HepG2 (cell line): Measurements from ENCODE around the gene HPD. TPM values are rescaled to one million over a fixed set of nuclear protein-coding genes. Genes with fewer than 3 reads are reported as not detected.

ENCODE experiments used
- ATAC-seq: fragments of 200-7000 bp; cut with Tn5 transposase; 3 replicates; pipeline ENCODE4 v1.9.1; 2020; ENCODE audit warnings: mild to moderate bottlenecking, moderate library complexity
- BruUV-seq: library from RNA; stranded (reverse); fragments of 400-500 nt; replicated peaks from 2 replicates; lab custom pipeline; 2021; lab: Mats Ljungman, UMichigan
- CTCF ChIA-PET: fragments of 300-600 bp; formaldehyde crosslinking; extraction: SDS; loops from one replicate; lab custom pipeline; 2021; ENCODE audit warnings: low total read pairs, inconsistent platforms, low intra/inter-chr PET ratio; lab: Yijun Ruan, JAX
- POLR2A ChIA-PET: fragments of 350-600 bp; sonication (Branson Sonifier 250); formaldehyde crosslinking; loops from one replicate; lab custom pipeline; 2020; ENCODE audit warnings: antibody characterized with exemption, inconsistent platforms; lab: Yijun Ruan, JAX
- DNase-seq: peaks from one replicate; pipeline ENCODE4 v3.0.0-alpha.2; 2015; ENCODE audit warnings: low spot score
- FAIRE-seq: peaks from 3 replicates; lab custom pipeline; 2011; peaks lifted over from hg19 to GRCh38; lab: Jason Lieb, UNC
- H2AFZ ChIP-seq: one replicate; pipeline ENCODE4 v1.6.1; 2011; ENCODE audit warnings: low read length, inconsistent platforms
- H3K27ac ChIP-seq: fragments of 300-600 bp; 3 replicates; pipeline ENCODE4 v1.8.0; 2011; ENCODE audit warnings: mixed run types, mild to moderate bottlenecking, mixed read lengths, low read length, inconsistent platforms; ENCODE audit not compliant: insufficient read depth; ENCODE audit errors: extremely low read length
- H3K27me3 ChIP-seq, 2 experiments: fragments of 200-600 bp in 1 of 2; 2 replicates in 1 of 2; 3 replicates in 1 of 2; pipeline versions ENCODE4 v1.6.0 to v1.8.0; 2011; ENCODE audit warnings: low read length in 2 of 2, mild to moderate bottlenecking in 2 of 2, moderate library complexity in 2 of 2, inconsistent platforms in 1 of 2; ENCODE audit not compliant: insufficient read depth in 2 of 2, control insufficient read depth in 1 of 2
- H3K36me3 ChIP-seq, 2 experiments: fragments of 200-600 bp in 1 of 2; replicated peaks in 1 of 2; 2 replicates in 1 of 2; 3 replicates in 1 of 2; pipeline versions ENCODE4 v1.5.1 to v1.8.0; 2011; ENCODE audit warnings: low read length in 2 of 2, inconsistent platforms in 1 of 2; ENCODE audit not compliant: insufficient read depth in 2 of 2, control insufficient read depth in 1 of 2
- H3K4me1 ChIP-seq: 2 replicates; pipeline ENCODE4 v1.5.1; 2012; ENCODE audit warnings: low read length, inconsistent platforms; ENCODE audit not compliant: insufficient read depth
- H3K4me2 ChIP-seq: 2 replicates; pipeline ENCODE4 v1.6.0; 2011; ENCODE audit warnings: low read depth, low read length, inconsistent platforms
- H3K4me3 ChIP-seq, 3 experiments: fragments of 200-600 bp in 1 of 3; sonication (generic), shearing (Covaris generic) in 1 of 3; replicated peaks in 1 of 3; 2 replicates each; pipeline ENCODE4 v1.5.1; 2011 to 2016; ENCODE audit warnings: low read length in 3 of 3, inconsistent platforms in 2 of 3, low read depth in 2 of 3, mild to moderate bottlenecking in 2 of 3, control low read depth in 1 of 3, mixed read lengths in 1 of 3; ENCODE audit not compliant: insufficient read depth in 1 of 3
- H3K79me2 ChIP-seq: one replicate; pipeline ENCODE4 v1.6.1; 2011; ENCODE audit warnings: low read length, inconsistent platforms; ENCODE audit not compliant: insufficient read depth
- H3K9ac ChIP-seq: 2 replicates; pipeline ENCODE4 v1.6.0; 2011; ENCODE audit warnings: mild to moderate bottlenecking, low read depth, low read length, inconsistent platforms; ENCODE audit not compliant: insufficient read depth
- H3K9me3 ChIP-seq: 2 replicates; pipeline ENCODE4 v1.5.1; 2012; ENCODE audit warnings: mild to moderate bottlenecking, low read length
- H4K20me1 ChIP-seq: 2 replicates; pipeline ENCODE4 v1.6.0; 2011; ENCODE audit warnings: inconsistent platforms, mild to moderate bottlenecking, low read length, moderate library complexity; ENCODE audit not compliant: insufficient read depth
- CEBPG ChIP-seq: IDR thresholded peaks from 2 replicates; pipeline ENCODE4 v1.6.1; 2016
- CREBL2 ChIP-seq: sonication (generic); formaldehyde crosslinking; IDR thresholded peaks from 2 replicates; pipeline ENCODE4 v1.8.1; 2023; ENCODE audit warnings: missing genetic modification reagents, mild to moderate bottlenecking, borderline replicate concordance
- FOXM1 ChIP-seq: sonication (generic); formaldehyde crosslinking; IDR thresholded peaks from 2 replicates; pipeline ENCODE4 v1.5.0; 2020; ENCODE audit warnings: missing genetic modification reagents
- GATAD1 ChIP-seq: IDR thresholded peaks from 2 replicates; pipeline ENCODE4 v1.6.1; 2016; ENCODE audit warnings: missing genetic modification reagents, missing compliant biosample characterization
- HNRNPK ChIP-seq: fragments of 200-400 bp; formaldehyde crosslinking; IDR thresholded peaks from 2 replicates; pipeline ENCODE4 v1.6.1; 2018; ENCODE audit warnings: low read length, low read depth, moderate library complexity, mild to moderate bottlenecking; ENCODE audit not compliant: poor library complexity, severe bottlenecking
- ISL2 ChIP-seq: sonication (generic); formaldehyde crosslinking; IDR thresholded peaks from 2 replicates; pipeline ENCODE4 v1.5.0; 2020; ENCODE audit warnings: missing genetic modification reagents
- KAT8 ChIP-seq: IDR thresholded peaks from 2 replicates; pipeline ENCODE4 v1.6.1; 2016; ENCODE audit warnings: missing genetic modification reagents, missing compliant biosample characterization
- MED1 ChIP-seq: sonication (generic); formaldehyde crosslinking; IDR thresholded peaks from 2 replicates; pipeline ENCODE4 v1.4.0; 2020; ENCODE audit warnings: missing genetic modification reagents
- MXD4 ChIP-seq: IDR thresholded peaks from 2 replicates; pipeline ENCODE4 v1.6.1; 2016; ENCODE audit warnings: mild to moderate bottlenecking, missing biosample characterization, missing genetic modification reagents
- MYPOP ChIP-seq: sonication (generic); formaldehyde crosslinking; IDR thresholded peaks from 2 replicates; pipeline ENCODE4 v1.8.1; 2023; ENCODE audit warnings: mild to moderate bottlenecking, moderate library complexity, missing genetic modification reagents
- PCBP2 ChIP-seq: fragments of 200-400 bp; formaldehyde crosslinking; optimal IDR thresholded peaks from 2 replicates; pipeline ENCODE3; 2018; ENCODE audit warnings: low read length, low read depth; ENCODE audit not compliant: poor library complexity, severe bottlenecking
- RBM39 ChIP-seq: fragments of 200-400 bp; formaldehyde crosslinking; IDR thresholded peaks from one replicate; pipeline ENCODE4 v1.6.1; 2018; ENCODE audit warnings: antibody characterized with exemption, mild to moderate bottlenecking, low read depth, low read length; ENCODE audit not compliant: poor library complexity, severe bottlenecking
- SIN3A ChIP-seq: IDR thresholded peaks from 2 replicates; pipeline ENCODE4 v1.6.1; 2011; ENCODE audit warnings: low read depth, mild to moderate bottlenecking, control low read depth, low read length, borderline replicate concordance
- TFAP4 ChIP-seq: sonication (generic); IDR thresholded peaks from 2 replicates; pipeline ENCODE4 v1.6.1; 2016; ENCODE audit warnings: low read depth, borderline replicate concordance
- ZNF205 ChIP-seq: IDR thresholded peaks from 2 replicates; pipeline ENCODE4 v1.6.1; 2018; ENCODE audit warnings: missing biosample characterization, missing genetic modification reagents
- ZNF282 ChIP-seq: fragments of 450-650 bp; IDR thresholded peaks from 2 replicates; pipeline ENCODE4 v1.6.1; 2018; ENCODE audit not compliant: partially characterized antibody
- ZNF30 ChIP-seq: sonication (generic); formaldehyde crosslinking; IDR thresholded peaks from 2 replicates; pipeline ENCODE4 v1.5.0; 2020; ENCODE audit warnings: mild to moderate bottlenecking, missing genetic modification reagents
- ZNF556 ChIP-seq: sonication (generic); formaldehyde crosslinking; IDR thresholded peaks from 2 replicates; pipeline ENCODE4 v1.4.0; 2020; ENCODE audit warnings: mild to moderate bottlenecking, missing genetic modification reagents, borderline replicate concordance
- ZNF616 ChIP-seq: sonication (generic); formaldehyde crosslinking; IDR thresholded peaks from 2 replicates; pipeline ENCODE4 v1.5.0; 2020; ENCODE audit warnings: low read depth, mild to moderate bottlenecking, missing genetic modification reagents
- ZNF784 ChIP-seq: sonication (generic); formaldehyde crosslinking; IDR thresholded peaks from 2 replicates; pipeline ENCODE4 v1.5.1; 2020; ENCODE audit warnings: missing genetic modification reagents, mild to moderate bottlenecking, borderline replicate concordance
- WGBS: methylation state at CpG from one replicate; pipeline ENCODE4 v1.1.6; 2017; ENCODE audit warnings: low lambda C conversion rate; 5-methylcytosine and 5-hydroxymethylcytosine counted together
- in situ Hi-C: cut with HindIII; loops from 2 replicates; pipeline ENCODE4 v1.10.0; 2017; ENCODE audit warnings: low pct_unique_long_range_greater_than_20kb; ENCODE audit not compliant: extremely low pct_ligation_motif_present
- intact Hi-C: fragments of 100-400 bp; cut with micrococcal nuclease; formaldehyde crosslinking; loops from one replicate; pipeline ENCODE4 v1.10.0; 2022; ENCODE audit not compliant: unreplicated experiment
- polyA plus RNA-seq, 8 experiments: library from polyadenylated mRNA; depleted of rRNA in 3 of 8; stranded (reverse) in 7 of 8; unstranded in 1 of 8; fragments of >200 nt; fragmentation: Illumina TruSeq in 4 of 8; extraction: Trizol in 4 of 8; gene quantifications; 2 replicates each; pipeline versions ENCODE4 v1.2.1 to v1.2.3, GENCODE V29; 2011 to 2016; ENCODE audit warnings: low read depth in 4 of 8, missing spikeins in 1 of 8, mixed read lengths in 1 of 8; ENCODE audit not compliant: insufficient read depth in 1 of 8
- total RNA-seq, 5 experiments: library from RNA; depleted of rRNA; stranded (reverse); fragments of >200 nt; fragmentation: Illumina TruSeq; extraction: Trizol; gene quantifications; 2 replicates each; pipeline ENCODE4 v1.2.3, GENCODE V29; 2016; ENCODE audit warnings: low read depth in 1 of 5

Gene HPD
- total and polyA plus RNA-seq, 2 of the 13 experiments (the other 11 are each of a cell fraction or from before 2014, with no cell fraction given) = 120 to 195 TPM

GRCh38 chr12:121828306-121828705, 30.4 kb downstream of the HPD start:
- intact Hi-C loops = no loop called here
- Histone ChIP-seq H3K9ac (no peak overlapping the region), H3K36me3 (peaks cover 25 to 48% of the 10 kb centered on the region in 2 experiments), H3K4me2 (no peak overlapping the region), H3K9me3 (no peaks in the 10 kb centered on the region), H4K20me1 (no peaks in the 10 kb centered on the region), H3K27me3 (no peaks in the 10 kb centered on the region), H3K4me1 (no peaks in the 10 kb centered on the region), H3K4me3 (no peak overlapping the region), H3K79me2 (no peaks in the 10 kb centered on the region), H2AFZ (no peak overlapping the region), H3K27ac (no peak overlapping the region)
- FAIRE-seq = no peak
- CTCF ChIA-PET = no interaction called here
- no peak for DNase-seq
- 98% methylated on average over 8 of the region's 8 CpGs for WGBS
- no peak for ATAC-seq
- POLR2A ChIA-PET = interaction anchor here (2.5 kb wide), 1 partner anchor 34 kb away, joined by 7 read pairs; no protein-coding TSS in a partner anchor
- no peak for TF ChIP-seq ZNF784 (CRISPR knock-in tag)
- TF ChIP-seq TFAP4 = no peak
- no peak for TF ChIP-seq HNRNPK
- no peak for TF ChIP-seq MED1
- no peak for TF ChIP-seq SIN3A
- no peak for TF ChIP-seq CREBL2
- TF ChIP-seq ZNF205 (CRISPR knock-in tag) = no peak
- TF ChIP-seq MXD4 = no peak
- no peak for TF ChIP-seq MYPOP (CRISPR knock-in tag)
- no peak for TF ChIP-seq ZNF282
- no peak for TF ChIP-seq RBM39
- no peak for TF ChIP-seq ZNF556 (CRISPR knock-in tag)
- no peak for TF ChIP-seq CEBPG
- no peak for TF ChIP-seq ZNF616 (CRISPR knock-in tag)
- TF ChIP-seq ISL2 (CRISPR knock-in tag) = no peak
- no peak for TF ChIP-seq ZNF30
- no peak for TF ChIP-seq KAT8 (CRISPR knock-in tag)
- TF ChIP-seq PCBP2 = no peak
- TF ChIP-seq GATAD1 (CRISPR knock-in tag) = no peak
- TF ChIP-seq FOXM1 = no peak
- BruUV-seq = no TSS peak
- in situ Hi-C loops = no loop called here
